Measurements from ENCODE around the gene IL20.
A peak's percentile ranks its signal among the peaks of the same experiment; 100 is the strongest.

DNA sequence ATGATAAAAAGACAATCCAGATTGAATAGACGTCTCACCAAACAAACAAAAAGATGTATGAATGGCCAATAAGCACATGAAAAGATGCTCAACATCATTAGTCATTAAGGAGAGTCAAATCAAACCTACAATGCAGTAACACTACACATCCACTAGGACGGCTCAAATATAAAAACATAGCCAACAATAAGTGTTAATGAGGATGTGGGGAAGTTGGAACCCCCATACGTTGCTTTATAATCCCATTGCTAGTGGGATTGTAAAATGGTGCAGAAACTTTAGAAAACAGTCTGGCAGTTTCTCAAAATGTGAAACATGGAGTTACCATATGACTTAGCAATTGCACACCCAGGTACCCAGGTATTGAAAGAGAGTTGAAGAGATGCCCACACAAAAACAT lies 17.1 kb downstream of the IL20 start:
- TF ChIP-seq, protein P1, sequence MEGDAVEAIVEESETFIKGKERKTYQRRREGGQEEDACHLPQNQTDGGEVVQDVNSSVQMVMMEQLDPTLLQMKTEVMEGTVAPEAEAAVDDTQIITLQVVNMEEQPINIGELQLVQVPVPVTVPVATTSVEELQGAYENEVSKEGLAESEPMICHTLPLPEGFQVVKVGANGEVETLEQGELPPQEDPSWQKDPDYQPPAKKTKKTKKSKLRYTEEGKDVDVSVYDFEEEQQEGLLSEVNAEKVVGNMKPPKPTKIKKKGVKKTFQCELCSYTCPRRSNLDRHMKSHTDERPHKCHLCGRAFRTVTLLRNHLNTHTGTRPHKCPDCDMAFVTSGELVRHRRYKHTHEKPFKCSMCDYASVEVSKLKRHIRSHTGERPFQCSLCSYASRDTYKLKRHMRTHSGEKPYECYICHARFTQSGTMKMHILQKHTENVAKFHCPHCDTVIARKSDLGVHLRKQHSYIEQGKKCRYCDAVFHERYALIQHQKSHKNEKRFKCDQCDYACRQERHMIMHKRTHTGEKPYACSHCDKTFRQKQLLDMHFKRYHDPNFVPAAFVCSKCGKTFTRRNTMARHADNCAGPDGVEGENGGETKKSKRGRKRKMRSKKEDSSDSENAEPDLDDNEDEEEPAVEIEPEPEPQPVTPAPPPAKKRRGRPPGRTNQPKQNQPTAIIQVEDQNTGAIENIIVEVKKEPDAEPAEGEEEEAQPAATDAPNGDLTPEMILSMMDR (IDR thresholded peaks at IDR 0.05; ENCODE audit: low read depth, low read length) = peak; percentile 29
- TF ChIP-seq EZH2phosphoT487 (IDR thresholded peaks at IDR 0.05; ENCODE audit: low read depth) = no peak
